Airway epithelial cell (primary cell): ENCODE data around the gene AP1M1. TPM values are rescaled to one million over a fixed set of nuclear protein-coding genes. Genes with fewer than 3 reads are reported as not detected.

ENCODE experiments used
- total RNA-seq: library from RNA; depleted of rRNA; stranded (reverse); fragments of >200 nt; gene quantifications from 2 replicates; pipeline ENCODE4 v1.2.3, GENCODE V29; 2015

AP1M1 gene
- 49.7 and 61.1 TPM in 2 replicates for total RNA-seq

DNA sequence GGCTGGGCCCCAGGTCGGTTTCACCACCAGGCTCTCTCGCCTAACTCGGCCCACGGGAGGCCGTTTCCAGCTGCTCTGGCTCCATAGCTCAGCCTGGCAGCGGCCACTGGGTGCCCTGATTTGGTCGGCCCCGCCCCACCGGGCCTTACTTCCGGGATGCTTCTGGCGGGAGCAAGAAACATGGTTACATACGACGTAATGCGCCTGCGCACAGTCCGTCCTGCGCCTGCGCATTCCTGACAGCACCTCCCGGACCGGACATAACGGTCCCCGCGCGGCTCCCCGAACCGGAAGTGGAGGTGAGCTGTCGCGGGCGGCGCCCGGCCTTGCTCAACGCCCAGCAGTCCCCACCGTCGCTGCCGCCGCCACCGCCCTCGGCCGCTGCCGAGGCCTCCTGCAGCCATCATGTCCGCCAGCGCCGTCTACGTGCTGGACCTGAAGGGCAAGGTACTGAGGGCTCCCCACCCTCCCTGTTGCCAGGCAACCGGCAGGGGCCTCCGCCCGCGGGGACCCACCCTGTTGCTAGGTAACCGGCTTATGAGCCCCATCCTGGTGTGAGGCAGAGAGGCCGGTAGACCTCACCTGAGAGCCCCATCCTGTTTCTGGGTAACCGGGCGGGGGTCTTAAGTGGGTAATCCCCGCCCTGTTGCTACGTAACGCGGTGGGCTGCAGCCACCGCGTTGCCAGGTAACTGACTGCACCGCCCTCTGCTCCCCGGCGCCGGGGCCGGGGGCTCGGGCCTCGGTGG lies at the start of gene AP1M1:
Gene AP1M1 (plus strand): TSS at position 290 of the 748 bp plus-strand sequence. CDS start 116 bp downstream, at position 406.

GRCh38 chr19:16185123-16185767 lies 12.5 kb upstream of the AP1M1 start, which contains the start of gene FAM32A:
Gene FAM32A, plus strand, starts transcription at chr19:16185410. Its CDS starts 33 bp downstream, at chr19:16185443.

Other genes starting within 250 kb of the AP1M1 start
- gene OR10H4, start 248.9 kb upstream of the AP1M1 start, total RNA-seq = not detected in 2 replicates
- 476 and 560 TPM in 2 replicates for gene TPM4, start 121.4 kb upstream of the AP1M1 start, total RNA-seq
- 55.9 and 68.3 TPM in 2 replicates for gene RAB8A, start 86.0 kb upstream of the AP1M1 start, total RNA-seq
- 0.85 TPM in 1 of 2 replicates, not detected in the other for gene HSH2D, start 54.2 kb upstream of the AP1M1 start, total RNA-seq
- not detected in 2 replicates for gene CIB3, start 24.4 kb upstream of the AP1M1 start, total RNA-seq
- 76.8 and 83.1 TPM in 2 replicates for gene FAM32A, start 12.5 kb upstream of the AP1M1 start, total RNA-seq
- gene KLF2, start 126.9 kb downstream of the AP1M1 start, total RNA-seq = 0.37 and 1.1 TPM in 2 replicates